Naive thymus-derived CD4-positive, alpha-beta T cell (primary cell): ENCODE results near the gene RNF227. TPM values are rescaled to one million over a fixed set of nuclear protein-coding genes. Genes with fewer than 3 reads are reported as not detected.
"Not testable (repeated sequence)": the region's sequence is repeated elsewhere in the genome, so short reads cannot be mapped to it uniquely, and the experiment has no call there.

ENCODE experiments used
- ATAC-seq: fragments of 150-1000 bp; cut with Tn5 transposase; 2 replicates; pipeline ENCODE4 v1.10.0; 2021; ENCODE audit warnings: mild to moderate bottlenecking, moderate library complexity
- CTCF ChIA-PET: fragments of 350-600 bp; sonication (Branson Sonifier 250); formaldehyde crosslinking; loops from one replicate; lab custom pipeline; 2021; ENCODE audit warnings: antibody characterized with exemption; lab: Charles Lee
- POLR2A ChIA-PET: fragments of 350-600 bp; sonication (Branson Sonifier 250); formaldehyde crosslinking; loops from one replicate; lab custom pipeline; 2021; ENCODE audit warnings: antibody characterized with exemption, inconsistent platforms; lab: Charles Lee
- DNase-seq, 9 donors: peaks; one replicate each; pipeline versions ENCODE4 v3.0.0 to v3.0.0-alpha.2; 2020 to 2022; ENCODE audit warnings: mixed read lengths in 1 of 9
- H3K27ac ChIP-seq: one replicate; pipeline ENCODE4 v1.7.0; 2013; ENCODE audit warnings: mild to moderate bottlenecking, low read depth, low read length, moderate library complexity
- H3K27me3 ChIP-seq, 2 donors: one replicate each; pipeline ENCODE4 v1.7.0; 2013; ENCODE audit warnings: low read length in 2 of 2, mild to moderate bottlenecking in 2 of 2, moderate library complexity in 2 of 2; ENCODE audit not compliant: control insufficient read depth in 2 of 2, insufficient read depth in 2 of 2
- H3K36me3 ChIP-seq, 3 experiments: 1 replicate in 2 of 3; 2 replicates in 1 of 3; pipeline ENCODE4 v1.7.0; 2013; ENCODE audit warnings: low read length in 3 of 3, mild to moderate bottlenecking in 3 of 3, moderate library complexity in 1 of 3; ENCODE audit not compliant: insufficient read depth in 3 of 3, control insufficient read depth in 2 of 3
- H3K4me1 ChIP-seq, 2 donors: one replicate each; pipeline ENCODE4 v1.7.0; 2013; ENCODE audit warnings: low read length in 2 of 2, mild to moderate bottlenecking in 2 of 2, moderate library complexity in 1 of 2; ENCODE audit not compliant: control insufficient read depth in 2 of 2, insufficient read depth in 2 of 2
- H3K4me3 ChIP-seq: 2 replicates; pipeline ENCODE4 v1.7.0; 2013; ENCODE audit warnings: mild to moderate bottlenecking, low read length
- H3K9me3 ChIP-seq, 3 experiments: 1 replicate in 2 of 3; 2 replicates in 1 of 3; pipeline ENCODE4 v1.7.0; 2013; ENCODE audit warnings: low read length in 3 of 3; ENCODE audit not compliant: control insufficient read depth in 2 of 3
- H3K27ac Mint-ChIP-seq, 9 donors: one replicate each; pipeline ENCODE4 v1.8.0; 2020 to 2022; ENCODE audit warnings: mixed read lengths in 9 of 9, mild to moderate bottlenecking in 8 of 9, moderate library complexity in 5 of 9, inconsistent platforms in 2 of 9
- H3K27me3 Mint-ChIP-seq, 5 donors: one replicate each; pipeline ENCODE4 v1.8.0; 2021 to 2022; ENCODE audit warnings: mixed read lengths in 5 of 5, mild to moderate bottlenecking in 1 of 5
- H3K36me3 Mint-ChIP-seq, 5 donors: one replicate each; pipeline ENCODE4 v1.8.0; 2020 to 2022; ENCODE audit warnings: mixed read lengths in 5 of 5, mild to moderate bottlenecking in 3 of 5, inconsistent platforms in 1 of 5
- H3K4me1 Mint-ChIP-seq, 7 donors: one replicate each; pipeline ENCODE4 v1.8.0; 2020 to 2022; ENCODE audit warnings: mixed read lengths in 7 of 7, mild to moderate bottlenecking in 3 of 7, inconsistent platforms in 1 of 7
- H3K4me3 Mint-ChIP-seq, 10 donors: one replicate each; pipeline ENCODE4 v1.8.0; 2020 to 2022; ENCODE audit warnings: mild to moderate bottlenecking in 10 of 10, mixed read lengths in 10 of 10, moderate library complexity in 6 of 10, inconsistent platforms in 2 of 10
- H3K9me3 Mint-ChIP-seq, 11 donors: one replicate each; pipeline ENCODE4 v1.8.0; 2020 to 2022; ENCODE audit warnings: mixed read lengths in 11 of 11, mild to moderate bottlenecking in 4 of 11, inconsistent platforms in 1 of 11, moderate library complexity in 1 of 11
- intact Hi-C, 2 donors: fragments of 100-400 bp; cut with micrococcal nuclease; formaldehyde crosslinking; loops; one replicate each; pipeline ENCODE4 v1.15.1; 2023
- polyA plus RNA-seq, 2 donors: library from polyadenylated mRNA; unstranded; fragments of 300-500 nt; fragmentation: Illumina TruSeq; gene quantifications; one replicate each; pipeline ENCODE4 v1.2.3, GENCODE V29; 2021
- total RNA-seq, 6 experiments: library from RNA in 5 of 6; stranded (reverse) in 5 of 6; gene quantifications; 1 replicate in 5 of 6; 2 replicates in 1 of 6; pipeline ENCODE4 v1.2.3 and lab custom pipeline; 2021 to 2026

Gene RNF227
- total and polyA plus RNA-seq, 7 experiments from 2014 or later, result 2.6 to 8.2 (median 4.9) TPM

DNA sequence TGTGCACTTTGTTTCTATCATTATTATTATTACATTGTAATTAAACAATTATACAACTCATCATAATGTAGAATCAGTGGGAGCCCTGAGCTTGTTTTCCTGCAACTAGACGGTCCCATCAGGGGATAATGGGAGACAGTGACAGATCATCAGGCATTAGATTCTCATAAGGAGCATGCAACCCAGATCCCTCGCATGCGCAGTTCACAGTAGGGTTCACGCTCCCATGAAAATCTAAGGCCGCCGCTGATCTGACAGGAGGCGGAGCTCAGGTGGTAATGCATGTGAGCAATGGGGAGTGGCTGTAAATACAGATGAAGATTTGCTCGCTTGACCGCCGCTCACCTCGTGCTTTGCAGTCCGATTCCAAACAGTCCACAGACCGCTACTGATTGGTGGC is 37.2 kb upstream of the RNF227 start:
- POLR2A ChIA-PET, H3K9me3 ChIP-seq, intact Hi-C loops, H3K27me3 ChIP-seq, ATAC-seq, H3K27me3 Mint-ChIP-seq, H3K4me3 Mint-ChIP-seq, DNase-seq, H3K4me3 ChIP-seq, H3K9me3 Mint-ChIP-seq, H3K27ac Mint-ChIP-seq, H3K4me1 ChIP-seq, H3K27ac ChIP-seq: not testable (repeated sequence)
- peaks cover 0 to 13% (median 0%) of the 10 kb centered on the region in 3 experiments for H3K36me3 ChIP-seq
- CTCF ChIA-PET, result interaction anchor here (0.9 kb wide), 1 partner anchor 37 kb away, joined by 4 read pairs; no protein-coding TSS in a partner anchor
- Mint-ChIP-seq H3K4me1 (peaks cover 4 to 19% (median 7%) of the 10 kb centered on the region in 7 donors), H3K36me3 (peaks cover 7 to 20% (median 13%) of the 10 kb centered on the region in 5 donors)

DNA sequence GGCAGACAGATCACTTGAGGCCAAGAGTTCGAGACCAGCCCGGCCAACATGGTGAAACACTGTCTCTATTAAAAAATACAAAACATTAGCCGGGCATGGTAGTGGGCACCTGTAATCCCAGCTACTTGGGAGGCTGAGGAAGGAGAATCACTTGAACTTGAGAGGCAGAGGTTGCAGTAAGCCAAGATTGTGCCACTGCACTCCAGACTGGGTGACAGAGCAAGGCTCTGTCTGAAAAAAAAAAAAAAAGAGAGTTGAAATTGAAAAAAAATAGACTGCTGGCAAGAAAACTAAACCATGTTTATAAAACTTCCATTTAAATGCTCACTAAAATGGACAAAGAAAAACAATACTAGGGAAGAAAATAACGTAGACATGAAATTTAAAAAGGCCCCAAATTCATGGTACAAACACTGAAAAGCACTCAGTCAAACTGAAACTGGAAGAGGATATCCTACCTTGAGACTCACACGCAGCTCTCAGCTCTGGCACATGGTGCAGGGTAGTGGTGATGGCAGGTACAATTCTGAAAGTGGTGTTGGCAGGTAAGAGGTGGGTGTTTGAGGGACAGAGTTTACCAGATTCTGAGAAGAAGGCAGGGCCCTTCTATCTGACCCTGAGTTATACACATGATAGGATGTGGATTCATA is 35.2 kb upstream of the RNF227 start:
- intact Hi-C loops, result loop anchor here in 1 of 2 donors (1.0 to 2.0 kb wide), 2 partner anchors 18 to 36 kb away; partner anchors contain the start of gene CNTROB
- H3K36me3 ChIP-seq, result peaks cover 0 to 28% (median 4%) of the 10 kb centered on the region in 3 experiments

DNA sequence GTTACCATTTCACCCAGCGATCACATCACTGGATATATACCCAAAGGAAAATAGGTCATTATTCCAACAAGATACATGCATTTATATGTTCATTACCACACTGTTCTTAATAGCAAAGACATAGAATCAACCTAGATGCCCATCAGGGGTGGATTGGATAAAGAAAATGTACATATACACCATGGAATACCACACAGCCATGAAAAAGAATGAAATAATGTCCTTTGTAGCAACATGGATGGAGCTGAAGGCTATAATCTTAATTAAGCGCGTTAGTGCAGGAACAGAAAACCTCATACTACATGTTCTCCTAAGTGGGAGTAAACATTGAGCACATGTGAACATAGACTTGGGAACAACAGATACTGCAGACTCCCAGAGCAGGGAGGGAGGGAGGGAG is 34.5 kb upstream of the RNF227 start:
- H3K27ac Mint-ChIP-seq, result peak overlapping the region in 2 of 9 donors; percentile 63 to 84
- no peak overlapping the region for H3K27ac ChIP-seq
- no peaks in the 10 kb centered on the region for H3K27me3 Mint-ChIP-seq
- intact Hi-C loops, result loop anchor here in 1 of 2 donors (2.0 kb wide), 1 partner anchor 18 kb away; the partner anchor contains the start of gene CNTROB
- no peaks in the 10 kb centered on the region for H3K9me3 Mint-ChIP-seq
- H3K4me1 ChIP-seq, result no peaks in the 10 kb centered on the region
- no peak for ATAC-seq
- ChIA-PET POLR2A (no interaction called here), CTCF (no interaction called here)
- peaks cover 0 to 35% (median 4%) of the 10 kb centered on the region in 3 experiments for H3K36me3 ChIP-seq
- no peak overlapping the region for H3K4me3 Mint-ChIP-seq
- H3K4me3 ChIP-seq, result no peak overlapping the region
- H3K4me1 Mint-ChIP-seq, result peaks cover 4 to 23% (median 7%) of the 10 kb centered on the region in 7 donors
- H3K36me3 Mint-ChIP-seq, result peaks cover 13 to 42% (median 25%) of the 10 kb centered on the region in 5 donors
- no peaks in the 10 kb centered on the region for H3K27me3 ChIP-seq
- DNase-seq, result no peak
- no peaks in the 10 kb centered on the region for H3K9me3 ChIP-seq

More for the DNA sequence above, 35.2 kb upstream of the RNF227 start:
- no peaks in the 10 kb centered on the region for H3K4me1 ChIP-seq
- POLR2A ChIA-PET, result interaction anchor here (1.6 kb wide), 1 partner anchor 11 kb away, joined by 4 read pairs; no protein-coding TSS in a partner anchor
- H3K27me3 ChIP-seq, result no peaks in the 10 kb centered on the region
- peak; percentile 63 for ATAC-seq
- no peak overlapping the region for H3K27ac ChIP-seq
- Mint-ChIP-seq H3K27me3 (no peaks in the 10 kb centered on the region), H3K4me1 (peaks cover 4 to 22% (median 7%) of the 10 kb centered on the region in 7 donors), H3K4me3 (peak overlapping the region in 8 of 10 donors; percentile 16 to 59 (median 36)), H3K9me3 (no peaks in the 10 kb centered on the region), H3K27ac (peak overlapping the region; percentile 59 to 92 (median 81)), H3K36me3 (peaks cover 13 to 35% (median 25%) of the 10 kb centered on the region in 5 donors)
- DNase-seq, result peak in 3 of 9 donors; percentile 13 to 35 (median 14)
- CTCF ChIA-PET, result no interaction called here
- no peaks in the 10 kb centered on the region for H3K9me3 ChIP-seq
- no peak overlapping the region for H3K4me3 ChIP-seq

DNA sequence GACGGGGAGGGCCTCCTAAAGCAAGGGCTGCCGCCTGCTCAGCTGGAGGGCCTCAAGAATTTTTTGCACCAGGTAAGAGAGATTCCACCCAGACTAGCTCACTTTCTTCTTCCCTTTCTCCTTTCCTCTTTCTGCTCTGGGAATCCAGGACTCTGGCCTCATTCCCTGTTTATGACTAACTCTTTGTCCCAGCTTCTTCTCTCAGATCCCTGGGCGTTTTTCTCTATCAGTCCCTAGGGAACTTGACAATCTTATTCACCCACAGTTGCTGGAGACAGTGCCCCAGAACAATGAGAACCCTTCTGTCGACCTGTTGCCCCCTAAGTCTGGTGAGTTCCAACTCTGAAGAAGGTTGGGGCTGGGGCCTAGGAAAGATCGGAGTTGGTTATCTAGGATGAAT is 31.6 kb upstream of the RNF227 start:
- intact Hi-C loops, result no loop called here
- no peaks in the 10 kb centered on the region for H3K27me3 ChIP-seq
- H3K9me3 Mint-ChIP-seq, result no peaks in the 10 kb centered on the region
- no peak for DNase-seq
- H3K27ac Mint-ChIP-seq, result peak overlapping the region in 3 of 9 donors; percentile 6 to 38 (median 15)
- peaks cover 0 to 60% (median 4%) of the 10 kb centered on the region in 3 experiments for H3K36me3 ChIP-seq
- peaks cover 13 to 61% (median 34%) of the 10 kb centered on the region in 5 donors for H3K36me3 Mint-ChIP-seq
- ChIA-PET POLR2A (no interaction called here), CTCF (no interaction called here)
- H3K4me1 ChIP-seq, result no peaks in the 10 kb centered on the region
- no peaks in the 10 kb centered on the region for H3K9me3 ChIP-seq
- no peaks in the 10 kb centered on the region for H3K27me3 Mint-ChIP-seq
- H3K27ac ChIP-seq, result no peak overlapping the region
- H3K4me1 Mint-ChIP-seq, result peaks cover 4 to 23% (median 7%) of the 10 kb centered on the region in 7 donors
- ATAC-seq, result no peak
- H3K4me3 Mint-ChIP-seq, result no peak overlapping the region
- no peak overlapping the region for H3K4me3 ChIP-seq

DNA sequence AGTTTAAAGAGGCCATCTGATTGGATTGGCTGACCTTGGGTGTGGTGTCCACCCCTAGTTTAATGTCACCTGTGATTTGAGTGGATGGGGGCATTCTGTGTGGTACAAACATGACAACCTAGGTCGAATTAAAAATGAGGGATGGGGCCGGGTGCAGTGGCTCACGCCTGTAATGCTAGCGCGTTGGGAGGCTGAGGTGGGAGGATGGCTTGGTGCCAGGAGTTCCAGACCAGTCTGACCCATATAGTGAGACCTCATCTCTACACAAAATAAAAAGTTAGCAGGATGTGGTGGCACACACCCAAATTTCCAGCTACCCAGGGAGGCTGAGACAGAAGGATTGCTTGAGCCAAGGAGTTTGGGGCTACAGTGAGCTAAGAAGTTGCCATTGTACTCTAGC is 30.4 kb upstream of the RNF227 start:
- intact Hi-C loops, result no loop called here
- H3K9me3 ChIP-seq, result no peaks in the 10 kb centered on the region
- H3K36me3 ChIP-seq, result peaks cover 0 to 60% (median 4%) of the 10 kb centered on the region in 3 experiments
- no peaks in the 10 kb centered on the region for H3K27me3 Mint-ChIP-seq
- DNase-seq, result no peak
- no peak overlapping the region for H3K4me3 Mint-ChIP-seq
- H3K4me1 ChIP-seq, result no peaks in the 10 kb centered on the region
- H3K9me3 Mint-ChIP-seq, result no peaks in the 10 kb centered on the region
- CTCF ChIA-PET, result no interaction called here
- POLR2A ChIA-PET, result no interaction called here
- peaks cover 13 to 61% (median 34%) of the 10 kb centered on the region in 5 donors for H3K36me3 Mint-ChIP-seq
- peaks cover 2 to 15% (median 4%) of the 10 kb centered on the region in 7 donors for H3K4me1 Mint-ChIP-seq
- H3K27ac ChIP-seq, result no peak overlapping the region
- no peaks in the 10 kb centered on the region for H3K27me3 ChIP-seq
- peak overlapping the region in 1 of 9 donors; percentile 38 for H3K27ac Mint-ChIP-seq
- no peak for ATAC-seq
- H3K4me3 ChIP-seq, result no peak overlapping the region

DNA sequence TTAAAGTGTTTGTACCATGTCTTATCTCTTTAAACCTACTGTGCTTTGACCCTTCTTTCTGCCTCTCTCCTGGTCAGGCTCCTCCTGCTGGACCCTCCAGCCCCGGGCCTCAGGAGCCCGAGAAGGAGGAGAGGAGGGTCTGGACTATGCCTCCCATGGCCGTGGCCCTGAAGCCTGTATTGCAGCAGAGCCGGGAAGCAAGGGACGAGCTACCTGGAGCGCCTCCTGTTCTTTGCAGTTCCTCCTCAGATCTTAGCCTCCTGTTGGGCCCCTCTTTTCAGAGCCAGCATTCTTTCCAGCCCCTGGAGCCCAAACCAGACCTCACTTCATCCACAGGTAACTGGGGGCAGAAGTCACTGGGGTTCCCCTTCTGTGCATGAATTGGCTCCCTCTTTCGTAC is 29.6 kb upstream of the RNF227 start:
- Histone ChIP-seq H3K4me3 (no peak overlapping the region), H3K27me3 (no peaks in the 10 kb centered on the region), H3K36me3 (peaks cover 0 to 65% (median 4%) of the 10 kb centered on the region in 3 experiments), H3K9me3 (no peaks in the 10 kb centered on the region), H3K4me1 (no peaks in the 10 kb centered on the region), H3K27ac (no peak overlapping the region)
- H3K9me3 Mint-ChIP-seq, result no peaks in the 10 kb centered on the region
- CTCF ChIA-PET, result interaction anchor here (0.5 to 1.2 kb wide), 4 partner anchors 40 to 310 kb away, joined by 3 to 4 read pairs (median 3); no protein-coding TSS in a partner anchor
- no peak for ATAC-seq
- H3K4me1 Mint-ChIP-seq, result peaks cover 0 to 11% (median 0%) of the 10 kb centered on the region in 7 donors
- H3K4me3 Mint-ChIP-seq, result no peak overlapping the region
- peak overlapping the region in 1 of 9 donors; percentile 14 for H3K27ac Mint-ChIP-seq
- intact Hi-C loops, result no loop called here
- POLR2A ChIA-PET, result no interaction called here
- DNase-seq, result no peak
- peaks cover 13 to 65% (median 38%) of the 10 kb centered on the region in 5 donors for H3K36me3 Mint-ChIP-seq
- no peaks in the 10 kb centered on the region for H3K27me3 Mint-ChIP-seq
